ENCODE measurements around the gene HM13. TPM values are rescaled to one million over a fixed set of nuclear protein-coding genes. Genes with fewer than 3 reads are reported as not detected.

Gene HM13
- polyA plus RNA-seq, 2 of the 4 experiments (the other 2 are of a cell fraction): 164 to 178 TPM

DNA sequence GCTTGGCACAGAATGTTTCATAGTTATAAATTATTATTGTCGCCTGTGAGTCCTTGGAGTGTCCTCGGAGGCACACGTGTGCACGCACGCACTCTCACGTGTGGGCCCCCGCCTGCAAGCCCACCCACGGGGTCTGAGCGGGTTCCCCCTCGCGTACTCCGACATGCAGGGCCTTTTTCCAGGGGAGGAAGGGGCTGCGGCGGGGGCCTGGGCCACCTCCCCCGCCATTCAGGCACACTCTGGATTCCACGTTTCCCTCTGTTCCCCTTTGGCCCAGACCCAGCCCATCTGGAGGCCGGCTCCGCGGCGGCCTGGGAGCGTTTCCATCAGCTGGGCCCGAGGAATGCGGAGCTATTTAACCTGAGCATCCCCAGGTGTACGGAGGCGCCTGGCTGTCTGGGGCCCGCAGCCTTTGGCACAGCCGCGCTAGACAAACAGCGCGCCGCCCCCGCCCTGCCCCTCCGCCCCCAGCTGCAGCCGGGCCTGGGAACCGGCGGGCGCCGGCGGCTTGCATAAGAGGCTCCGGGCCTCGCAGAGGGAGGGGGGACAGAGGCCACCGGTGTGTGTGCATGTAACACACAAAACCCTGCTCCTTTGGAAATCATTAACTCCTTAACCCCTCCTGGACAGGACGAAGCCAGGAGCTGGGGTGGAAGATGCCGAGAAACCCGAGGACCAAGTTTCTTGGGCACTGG is 94.2 kb downstream of the HM13 start:
- peak overlapping the region; percentile 93 for H3K4me3 ChIP-seq
- peak; percentile 95 to 98 for DNase-seq (ENCODE audit: low read depth in 1 of 2, low spot score in 1 of 2)
- no peak for FAIRE-seq
- peak overlapping the region; percentile 90 for H3K4me2 ChIP-seq
- ChIA-PET CTCF (interaction anchor here (0.8 to 25.0 kb wide), 7 partner anchors 12 to 54 kb away, joined by 3 to 966 read pairs (median 19); a partner anchor contains a TSS), POLR2A (interaction anchor here (0.6 to 8.1 kb wide), 13 partner anchors 12 to 114 kb away, joined by 3 to 265 read pairs (median 5); partner anchors contain the start of gene BCL2L1)
- H3K4me1 ChIP-seq: peaks cover 57% of the 10 kb centered on the region
- no peaks in the 10 kb centered on the region for H3K9me3 ChIP-seq
- H3K27ac ChIP-seq: peak overlapping the region; percentile 97 to 98
- WGBS (ENCODE audit: missing lambda C conversion rate): under 1% methylated on average over 28 of the region's 45 CpGs
- ATAC-seq: peak; percentile 33 to 52
- TF ChIP-seq SREBF2 (IDR thresholded peaks at IDR 0.05): no peak
- TF ChIP-seq RAD21 (conservative IDR thresholded peaks at IDR 0.05 in 1 of 2, IDR thresholded peaks at IDR 0.05 in 1 of 2): peak; percentile 23 to 39; a peak in 3 of 5 replicates
- no peak for TF ChIP-seq NFE2L2 (conservative IDR thresholded peaks at IDR 0.05; ENCODE audit: low read length)
- peak; percentile 96 to 99; a peak in 4 of 5 replicates for TF ChIP-seq EP300 (IDR thresholded peaks at IDR 0.05)
- TF ChIP-seq, protein P1, sequence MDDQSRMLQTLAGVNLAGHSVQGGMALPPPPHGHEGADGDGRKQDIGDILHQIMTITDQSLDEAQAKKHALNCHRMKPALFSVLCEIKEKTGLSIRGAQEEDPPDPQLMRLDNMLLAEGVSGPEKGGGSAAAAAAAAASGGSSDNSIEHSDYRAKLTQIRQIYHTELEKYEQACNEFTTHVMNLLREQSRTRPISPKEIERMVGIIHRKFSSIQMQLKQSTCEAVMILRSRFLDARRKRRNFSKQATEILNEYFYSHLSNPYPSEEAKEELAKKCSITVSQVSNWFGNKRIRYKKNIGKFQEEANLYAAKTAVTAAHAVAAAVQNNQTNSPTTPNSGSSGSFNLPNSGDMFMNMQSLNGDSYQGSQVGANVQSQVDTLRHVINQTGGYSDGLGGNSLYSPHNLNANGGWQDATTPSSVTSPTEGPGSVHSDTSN (IDR thresholded peaks at IDR 0.05): peak; percentile 87; the same call in 1 of the 2 replicates
- TF ChIP-seq KDM1A (IDR thresholded peaks at IDR 0.05; ENCODE audit: low read depth): no peak
- peak; percentile 54; the same call in 1 of the 2 replicates for TF ChIP-seq MAZ (IDR thresholded peaks at IDR 0.05; ENCODE audit: borderline replicate concordance, low read depth, low read length)
- TF ChIP-seq TFCP2L1 (CRISPR knock-in tag; IDR thresholded peaks at IDR 0.05): peak; percentile 95
- TF ChIP-seq HOXB13 (CRISPR knock-in tag; IDR thresholded peaks at IDR 0.05; ENCODE audit: low read depth): peak; percentile 72; the same call in 1 of the 2 replicates
- TF ChIP-seq MYC (IDR thresholded peaks at IDR 0.05; ENCODE audit: borderline replicate concordance, low read length): peak; percentile 78; the same call in 1 of the 2 replicates
- peak; percentile 38; the same call in 2 of the 3 replicates for TF ChIP-seq SMC3 (IDR thresholded peaks at IDR 0.05)
- peak; percentile 65 for TF ChIP-seq JUNB (IDR thresholded peaks at IDR 0.05)
- peak; percentile 94 to 98 for TF ChIP-seq JUN (IDR thresholded peaks at IDR 0.05)
- TF ChIP-seq, protein P2, sequence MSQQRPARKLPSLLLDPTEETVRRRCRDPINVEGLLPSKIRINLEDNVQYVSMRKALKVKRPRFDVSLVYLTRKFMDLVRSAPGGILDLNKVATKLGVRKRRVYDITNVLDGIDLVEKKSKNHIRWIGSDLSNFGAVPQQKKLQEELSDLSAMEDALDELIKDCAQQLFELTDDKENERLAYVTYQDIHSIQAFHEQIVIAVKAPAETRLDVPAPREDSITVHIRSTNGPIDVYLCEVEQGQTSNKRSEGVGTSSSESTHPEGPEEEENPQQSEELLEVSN (IDR thresholded peaks at IDR 0.05; ENCODE audit: borderline replicate concordance, low read depth): peak; percentile 68; the same call in 1 of the 2 replicates
- peak; percentile 96 for TF ChIP-seq GATA3 (IDR thresholded peaks at IDR 0.05; ENCODE audit: borderline replicate concordance)
- TF ChIP-seq, protein P3, sequence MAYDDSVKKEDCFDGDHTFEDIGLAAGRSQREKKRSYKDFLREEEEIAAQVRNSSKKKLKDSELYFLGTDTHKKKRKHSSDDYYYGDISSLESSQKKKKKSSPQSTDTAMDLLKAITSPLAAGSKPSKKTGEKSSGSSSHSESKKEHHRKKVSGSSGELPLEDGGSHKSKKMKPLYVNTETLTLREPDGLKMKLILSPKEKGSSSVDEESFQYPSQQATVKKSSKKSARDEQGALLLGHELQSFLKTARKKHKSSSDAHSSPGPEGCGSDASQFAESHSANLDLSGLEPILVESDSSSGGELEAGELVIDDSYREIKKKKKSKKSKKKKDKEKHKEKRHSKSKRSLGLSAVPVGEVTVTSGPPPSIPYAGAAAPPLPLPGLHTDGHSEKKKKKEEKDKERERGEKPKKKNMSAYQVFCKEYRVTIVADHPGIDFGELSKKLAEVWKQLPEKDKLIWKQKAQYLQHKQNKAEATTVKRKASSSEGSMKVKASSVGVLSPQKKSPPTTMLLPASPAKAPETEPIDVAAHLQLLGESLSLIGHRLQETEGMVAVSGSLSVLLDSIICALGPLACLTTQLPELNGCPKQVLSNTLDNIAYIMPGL (CRISPR knock-in tag; IDR thresholded peaks at IDR 0.05; ENCODE audit: borderline replicate concordance): no peak
- TF ChIP-seq, protein P4, sequence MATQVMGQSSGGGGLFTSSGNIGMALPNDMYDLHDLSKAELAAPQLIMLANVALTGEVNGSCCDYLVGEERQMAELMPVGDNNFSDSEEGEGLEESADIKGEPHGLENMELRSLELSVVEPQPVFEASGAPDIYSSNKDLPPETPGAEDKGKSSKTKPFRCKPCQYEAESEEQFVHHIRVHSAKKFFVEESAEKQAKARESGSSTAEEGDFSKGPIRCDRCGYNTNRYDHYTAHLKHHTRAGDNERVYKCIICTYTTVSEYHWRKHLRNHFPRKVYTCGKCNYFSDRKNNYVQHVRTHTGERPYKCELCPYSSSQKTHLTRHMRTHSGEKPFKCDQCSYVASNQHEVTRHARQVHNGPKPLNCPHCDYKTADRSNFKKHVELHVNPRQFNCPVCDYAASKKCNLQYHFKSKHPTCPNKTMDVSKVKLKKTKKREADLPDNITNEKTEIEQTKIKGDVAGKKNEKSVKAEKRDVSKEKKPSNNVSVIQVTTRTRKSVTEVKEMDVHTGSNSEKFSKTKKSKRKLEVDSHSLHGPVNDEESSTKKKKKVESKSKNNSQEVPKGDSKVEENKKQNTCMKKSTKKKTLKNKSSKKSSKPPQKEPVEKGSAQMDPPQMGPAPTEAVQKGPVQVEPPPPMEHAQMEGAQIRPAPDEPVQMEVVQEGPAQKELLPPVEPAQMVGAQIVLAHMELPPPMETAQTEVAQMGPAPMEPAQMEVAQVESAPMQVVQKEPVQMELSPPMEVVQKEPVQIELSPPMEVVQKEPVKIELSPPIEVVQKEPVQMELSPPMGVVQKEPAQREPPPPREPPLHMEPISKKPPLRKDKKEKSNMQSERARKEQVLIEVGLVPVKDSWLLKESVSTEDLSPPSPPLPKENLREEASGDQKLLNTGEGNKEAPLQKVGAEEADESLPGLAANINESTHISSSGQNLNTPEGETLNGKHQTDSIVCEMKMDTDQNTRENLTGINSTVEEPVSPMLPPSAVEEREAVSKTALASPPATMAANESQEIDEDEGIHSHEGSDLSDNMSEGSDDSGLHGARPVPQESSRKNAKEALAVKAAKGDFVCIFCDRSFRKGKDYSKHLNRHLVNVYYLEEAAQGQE (IDR thresholded peaks at IDR 0.05): no peak
- no peak for TF ChIP-seq ZNF302 (CRISPR knock-in tag; IDR thresholded peaks at IDR 0.05)
- no peak for TF ChIP-seq ZC3H11A (IDR thresholded peaks at IDR 0.05)
- no peak for TF ChIP-seq EHMT2 (IDR thresholded peaks at IDR 0.05; ENCODE audit: low read depth)
- TF ChIP-seq ZFP36 (IDR thresholded peaks at IDR 0.05; ENCODE audit: borderline replicate concordance, partially characterized antibody): no peak
- TF ChIP-seq HDAC2 (IDR thresholded peaks at IDR 0.05): no peak
- no peak for TF ChIP-seq POLR2AphosphoS2 (conservative IDR thresholded peaks at IDR 0.05; ENCODE audit: low read length)
- TF ChIP-seq CHD2 (IDR thresholded peaks at IDR 0.05; ENCODE audit: low read length, partially characterized antibody): no peak
- TF ChIP-seq RCOR1 (IDR thresholded peaks at IDR 0.05; ENCODE audit: low read depth, low read length): no peak
- TF ChIP-seq FOXS1 (CRISPR knock-in tag; IDR thresholded peaks at IDR 0.05): peak; percentile 76; the same call in 1 of the 2 replicates
- no peak; the same call in none of the 2 replicates for TF ChIP-seq HOXB5 (CRISPR knock-in tag; IDR thresholded peaks at IDR 0.05)
- peak; percentile 78 for TF ChIP-seq FOSB (CRISPR knock-in tag; IDR thresholded peaks at IDR 0.05)
- TF ChIP-seq NR3C1 (IDR thresholded peaks at IDR 0.05): no peak
- peak; percentile 90 for TF ChIP-seq EHF (CRISPR knock-in tag; IDR thresholded peaks at IDR 0.05)
- no peak for TF ChIP-seq CBX2 (IDR thresholded peaks at IDR 0.05; ENCODE audit: borderline replicate concordance, low read depth)
- TF ChIP-seq RARB (CRISPR knock-in tag; IDR thresholded peaks at IDR 0.05): no peak; the same call in none of the 2 replicates
- TF ChIP-seq, protein P5, sequence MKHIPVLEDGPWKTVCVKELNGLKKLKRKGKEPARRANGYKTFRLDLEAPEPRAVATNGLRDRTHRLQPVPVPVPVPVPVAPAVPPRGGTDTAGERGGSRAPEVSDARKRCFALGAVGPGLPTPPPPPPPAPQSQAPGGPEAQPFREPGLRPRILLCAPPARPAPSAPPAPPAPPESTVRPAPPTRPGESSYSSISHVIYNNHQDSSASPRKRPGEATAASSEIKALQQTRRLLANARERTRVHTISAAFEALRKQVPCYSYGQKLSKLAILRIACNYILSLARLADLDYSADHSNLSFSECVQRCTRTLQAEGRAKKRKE (CRISPR knock-in tag; IDR thresholded peaks at IDR 0.05; ENCODE audit: low read depth): peak; percentile 54; the same call in 1 of the 2 replicates
- TF ChIP-seq POLR2A (IDR thresholded peaks at IDR 0.05; ENCODE audit: low read length): peak; percentile 55; the same call in 1 of the 2 replicates

Measured in A549 (cell line).